Hematopoietic multipotent progenitor cell treated with erythropoietin and hydrocortisone succinate and interleukin-3 and kit ligand, for 15 days (in vitro differentiated cells): ENCODE measurements around the gene PLEKHA3.
"Not testable (repeated sequence)": the region's sequence is repeated elsewhere in the genome, so short reads cannot be mapped to it uniquely, and the experiment has no call there.

Experiments used
- DNase-seq: peaks from one replicate; pipeline ENCODE4 v3.0.0-alpha.2; 2015; ENCODE audit warnings: low spot score

Gene PLEKHA3

GRCh38 chr2:178479275-178479616, 1.0 kb upstream of the PLEKHA3 start:
- DNase-seq: no peak

- DNase-seq: no peak
Measured at GRCh38 chr2:178479758-178480226, 465 bp upstream of the PLEKHA3 start.

GRCh38 chr2:178482437-178482836, 2.2 kb downstream of the PLEKHA3 start:
- no peak for DNase-seq

DNA sequence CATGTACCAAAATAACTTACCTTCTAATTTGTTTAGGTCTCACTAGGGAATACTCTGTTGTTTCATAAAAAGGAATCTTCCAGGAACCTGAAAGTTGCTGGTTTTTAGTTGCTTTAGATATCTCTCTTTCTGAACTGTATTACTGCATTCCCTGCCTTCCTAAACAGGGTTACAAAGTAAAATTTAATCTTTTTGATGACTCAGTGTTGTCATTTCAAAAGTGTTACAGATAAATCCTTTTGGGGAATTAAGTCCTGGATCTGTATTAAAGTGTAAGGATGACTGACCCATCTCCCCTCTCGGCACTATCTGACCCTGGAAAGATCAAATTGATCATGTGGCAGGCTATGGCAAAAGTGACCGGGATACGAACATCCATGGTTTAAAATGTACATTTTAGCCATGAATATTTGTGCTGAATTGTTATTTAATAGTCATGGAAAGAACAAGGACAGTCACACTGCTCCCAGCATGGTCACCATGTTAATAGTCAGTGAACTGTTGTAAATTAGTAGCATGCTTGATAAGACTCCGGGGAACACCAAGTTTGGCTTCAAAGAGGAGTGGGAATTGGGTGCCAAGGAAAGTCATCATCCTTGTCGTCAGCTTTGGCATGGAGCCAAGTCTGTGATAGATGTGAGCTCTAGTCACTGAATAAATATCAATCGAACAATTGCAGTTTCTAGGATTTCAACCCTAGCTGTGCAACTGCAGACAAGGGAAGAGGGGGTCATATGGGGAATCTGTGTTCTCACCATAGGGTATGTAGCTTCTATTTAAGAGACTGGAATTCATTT, 4.2 kb downstream of the PLEKHA3 start:
- DNase-seq: peak; percentile 52

- no peak for DNase-seq
Measured at GRCh38 chr2:178485356-178485755, 5.1 kb downstream of the PLEKHA3 start.

DNA sequence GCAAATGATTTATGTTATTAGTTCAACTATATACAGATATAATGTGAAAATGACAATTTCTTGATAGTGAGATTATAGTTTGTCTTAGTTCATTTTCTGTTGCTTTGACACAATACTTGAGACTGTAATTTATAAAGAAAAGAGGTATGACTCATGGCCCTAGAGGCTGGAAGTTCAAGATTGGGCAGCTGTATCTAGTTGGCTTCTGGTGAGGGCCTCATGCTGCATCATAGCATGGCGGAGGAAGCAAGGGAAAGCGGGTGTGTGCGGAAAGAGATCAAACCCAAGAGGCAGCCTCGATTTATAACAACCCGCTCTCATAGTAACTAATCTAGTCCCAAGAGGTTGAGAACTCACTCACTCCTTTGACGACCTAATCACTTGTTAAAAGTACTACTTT, 11.4 kb downstream of the PLEKHA3 start:
- DNase-seq: no peak

DNA sequence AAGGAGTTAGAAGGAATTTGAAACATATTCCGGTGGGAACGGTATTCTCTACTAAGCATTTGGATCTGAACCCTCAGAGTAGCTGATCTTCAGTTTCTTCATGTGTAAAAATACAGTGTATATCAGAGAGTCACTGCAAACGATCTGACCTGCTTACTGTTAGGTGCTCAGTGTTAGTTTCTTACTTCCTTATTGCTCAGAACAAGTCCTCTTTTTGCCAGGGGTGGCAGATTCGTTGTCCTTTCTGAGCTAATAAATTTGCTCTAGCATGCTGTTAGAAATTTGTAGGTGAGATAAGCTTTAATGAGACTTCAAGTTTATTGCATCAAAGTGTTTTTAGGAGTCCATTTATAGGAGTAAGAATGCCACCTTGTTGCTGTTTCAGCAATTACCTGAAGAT, 15.8 kb downstream of the PLEKHA3 start:
- DNase-seq: no peak

DNA sequence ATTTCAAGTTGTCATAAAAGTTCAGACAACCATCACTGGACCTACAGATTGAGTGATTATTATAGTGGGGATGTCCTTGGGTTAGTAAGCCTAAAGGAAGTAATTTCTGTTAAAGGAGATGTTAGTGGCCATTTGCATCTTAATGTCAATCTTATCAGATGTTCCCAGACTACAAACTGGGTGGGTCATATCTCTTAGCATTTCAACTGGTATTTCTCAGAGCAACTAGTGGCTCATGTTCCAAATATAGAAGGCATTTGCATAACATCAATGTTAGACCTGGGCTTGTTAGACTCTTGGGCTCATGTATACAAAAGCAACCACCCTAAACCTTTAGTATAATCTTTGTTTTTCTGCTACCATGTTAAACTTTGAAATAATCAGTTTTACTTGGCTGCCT, 17.9 kb downstream of the PLEKHA3 start:
- no peak for DNase-seq

DNA sequence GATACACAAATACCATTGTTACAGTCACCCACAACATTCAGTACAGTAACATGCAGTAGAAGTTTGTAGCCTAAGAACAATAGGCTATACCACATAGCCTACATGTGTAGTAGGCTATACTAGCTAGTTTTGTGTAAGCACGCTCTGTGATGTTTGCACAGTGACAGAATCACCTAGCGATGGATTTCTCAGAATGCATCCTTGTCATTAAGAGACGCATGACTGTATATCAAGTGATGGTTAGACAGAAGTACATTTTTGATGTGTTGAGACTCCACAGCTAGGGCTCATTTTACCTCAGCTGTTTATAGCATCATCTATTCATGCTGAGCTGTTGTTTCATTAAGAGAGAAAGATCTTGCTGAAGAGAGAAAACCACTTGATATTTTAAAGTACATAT, 19.4 kb downstream of the PLEKHA3 start:
- no peak for DNase-seq

DNA sequence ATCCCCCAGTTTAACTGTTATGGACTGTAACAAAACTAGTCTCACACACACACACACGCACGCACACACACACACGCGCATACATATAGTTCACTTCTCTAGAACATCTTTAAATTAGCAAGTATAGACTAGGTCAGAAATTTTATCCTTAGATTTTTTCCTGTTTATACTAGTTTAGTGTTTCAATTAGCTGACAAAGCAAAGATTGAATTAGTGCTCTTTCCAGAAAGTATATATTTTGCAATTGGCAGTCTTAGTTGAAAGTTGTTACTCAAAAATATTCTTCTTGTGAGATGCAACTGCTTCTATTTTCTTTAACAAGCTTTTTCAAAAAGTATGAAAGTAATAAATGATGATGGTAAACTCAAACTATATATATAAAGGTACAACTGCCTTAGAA, 22.5 kb downstream of the PLEKHA3 start:
- no peak for DNase-seq

DNA sequence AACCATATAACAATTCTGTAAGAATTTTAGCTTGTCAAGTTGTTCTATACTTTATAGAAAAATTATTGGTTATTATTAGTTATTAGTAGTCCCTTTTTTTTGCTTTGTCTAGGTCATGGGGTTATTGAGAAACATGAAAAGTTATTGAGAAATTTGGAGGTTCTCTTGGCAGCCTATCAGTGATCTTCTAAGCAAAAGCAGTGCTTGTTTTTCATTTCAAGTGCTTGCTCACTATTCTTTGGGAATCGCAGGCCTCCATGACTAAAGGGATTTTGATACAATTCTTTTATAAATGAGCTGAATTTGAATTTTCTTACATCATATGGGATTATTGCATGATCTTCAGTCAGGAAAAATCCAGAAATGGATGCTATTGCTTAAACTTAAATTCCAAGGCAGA, 25.8 kb downstream of the PLEKHA3 start:
- DNase-seq: no peak

GRCh38 chr2:178506524-178506923, 26.3 kb downstream of the PLEKHA3 start:
- DNase-seq: no peak

GRCh38 chr2:178506949-178507348, 26.7 kb downstream of the PLEKHA3 start:
- DNase-seq: no peak

GRCh38 chr2:178508646-178509045, 28.4 kb downstream of the PLEKHA3 start:
- DNase-seq: no peak

GRCh38 chr2:178510384-178510783, 30.1 kb downstream of the PLEKHA3 start:
- DNase-seq: no peak

DNA sequence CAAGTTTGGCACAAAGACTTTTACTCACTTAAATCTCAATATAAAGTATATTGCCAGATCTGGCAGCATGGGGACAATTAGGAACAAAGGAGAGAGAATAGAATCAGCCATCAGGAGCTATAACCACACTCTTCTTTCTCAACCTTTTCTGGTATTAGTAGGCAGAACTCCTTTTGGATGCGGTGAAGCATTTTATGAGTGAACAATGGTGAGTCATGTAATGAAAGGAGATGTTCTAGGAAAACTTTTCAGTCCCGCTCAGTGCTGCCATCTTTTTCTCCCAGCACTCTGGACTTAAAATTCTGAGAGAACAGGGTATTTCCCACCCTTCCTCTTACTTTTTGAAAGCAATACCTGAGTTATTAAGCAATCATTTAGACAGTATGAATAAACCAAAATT, 32.2 kb downstream of the PLEKHA3 start:
- DNase-seq: no peak

DNA sequence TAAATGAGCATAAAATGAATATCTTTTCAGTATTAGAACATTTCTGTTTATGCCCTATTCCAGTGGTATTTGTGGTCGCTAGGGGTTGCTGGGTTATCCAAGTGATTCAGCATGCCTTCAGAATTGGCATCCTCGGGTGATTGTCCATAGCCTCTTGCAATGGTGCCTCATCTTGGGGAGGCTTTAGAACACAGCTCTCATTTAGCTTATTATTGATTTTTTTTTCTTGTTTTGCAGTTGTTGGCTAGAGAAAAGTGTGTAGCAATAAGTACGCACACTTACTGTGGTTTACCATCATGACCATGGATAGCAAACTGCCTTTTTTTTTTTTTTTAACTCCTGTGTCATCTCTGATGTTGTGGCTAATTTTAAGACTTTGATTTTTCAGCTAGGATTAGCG, 33.6 kb downstream of the PLEKHA3 start:
- DNase-seq: no peak

- DNase-seq: no peak
Measured at GRCh38 chr2:178514664-178515063, 34.4 kb downstream of the PLEKHA3 start.

GRCh38 chr2:178517496-178517895, 37.2 kb downstream of the PLEKHA3 start:
- DNase-seq: no peak

DNA sequence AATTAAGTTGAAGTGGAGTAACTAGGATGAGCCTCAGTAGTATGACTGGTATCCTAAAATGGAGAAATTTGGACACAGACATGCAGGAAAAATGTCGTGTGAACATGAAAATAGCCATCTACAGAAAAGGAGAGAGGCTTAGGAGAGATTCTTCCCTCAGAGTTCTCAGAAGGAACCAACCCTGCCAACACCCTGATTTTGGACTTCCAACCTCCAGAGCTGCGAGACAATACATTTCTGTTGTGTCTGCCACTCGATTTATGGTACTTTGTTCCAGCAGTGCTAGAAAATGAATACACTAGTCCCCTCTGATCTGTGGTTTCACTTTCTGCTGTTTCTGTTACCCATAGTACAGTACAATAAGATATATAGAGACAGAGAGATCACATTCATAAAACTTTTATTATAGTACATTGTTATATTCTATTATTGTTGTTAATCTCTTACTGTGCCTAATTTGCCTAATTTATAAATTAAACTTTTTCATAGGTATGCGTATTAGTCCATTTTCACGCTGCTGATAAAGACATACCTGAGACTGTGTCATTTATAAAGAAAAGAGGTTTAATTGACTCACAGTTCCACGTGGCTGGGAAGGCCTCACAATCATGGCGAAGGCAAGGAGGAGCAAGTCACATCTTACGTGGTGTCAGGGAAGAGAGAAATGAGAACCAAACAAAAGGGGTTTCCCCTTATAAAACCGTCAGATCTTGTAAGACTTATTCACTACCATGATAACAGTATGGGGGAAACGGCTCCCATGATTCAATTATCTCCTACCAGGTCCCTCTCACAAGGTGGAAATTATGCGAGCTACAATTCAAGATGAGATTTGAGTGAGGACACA, 41.3 kb downstream of the PLEKHA3 start:
- no peak for DNase-seq

DNA sequence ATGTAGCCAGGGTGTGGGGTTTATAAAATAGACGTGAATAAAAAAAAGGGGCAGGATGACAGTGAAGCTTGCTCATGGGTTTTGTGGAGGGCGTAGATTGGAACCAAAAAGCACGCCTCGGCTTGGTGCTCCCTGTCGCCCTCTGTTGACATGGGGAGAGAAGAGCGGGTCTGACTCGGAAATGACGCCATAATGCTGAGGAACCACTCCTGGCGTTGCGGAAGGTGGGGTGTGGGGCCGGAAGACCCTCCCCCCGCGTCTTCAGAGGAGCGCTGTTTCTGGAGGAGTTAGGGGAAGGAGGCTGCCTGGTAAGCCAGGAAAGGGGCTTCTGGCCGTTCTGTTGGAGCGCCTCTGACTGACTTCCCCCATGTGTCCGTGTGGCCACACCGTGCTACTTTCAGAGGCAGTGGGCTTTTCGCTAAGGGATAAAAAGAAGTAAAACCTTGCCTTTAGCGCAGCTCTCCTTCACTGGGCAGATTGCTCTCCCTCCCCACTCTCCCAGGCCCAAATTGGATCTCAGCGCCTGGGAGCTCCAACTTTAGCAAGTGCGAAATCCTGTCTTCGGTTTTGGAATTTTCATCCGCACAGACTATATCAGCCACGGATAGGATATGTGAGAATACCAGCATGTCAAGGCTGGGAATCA, 42.8 kb downstream of the PLEKHA3 start:
- DNase-seq: peak; percentile 84

GRCh38 chr2:178523596-178524134, 43.4 kb downstream of the PLEKHA3 start:
- DNase-seq: no peak

GRCh38 chr2:178525010-178525409, 44.8 kb downstream of the PLEKHA3 start:
- DNase-seq: not testable (repeated sequence)
